NCI-H2196 (cell line): ENCODE measurements around the gene BBS1.
A peak's percentile ranks its signal among the peaks of the same experiment; 100 is the strongest.
"Not testable (repeated sequence)": the region's sequence is repeated elsewhere in the genome, so short reads cannot be mapped to it uniquely, and the experiment has no call there.

ENCODE experiments used
- DNase-seq: peaks from one replicate; lab custom pipeline; 2025; ENCODE audit not compliant: unreplicated experiment; lab: John Stamatoyannopoulos, UW

BBS1 gene

DNA sequence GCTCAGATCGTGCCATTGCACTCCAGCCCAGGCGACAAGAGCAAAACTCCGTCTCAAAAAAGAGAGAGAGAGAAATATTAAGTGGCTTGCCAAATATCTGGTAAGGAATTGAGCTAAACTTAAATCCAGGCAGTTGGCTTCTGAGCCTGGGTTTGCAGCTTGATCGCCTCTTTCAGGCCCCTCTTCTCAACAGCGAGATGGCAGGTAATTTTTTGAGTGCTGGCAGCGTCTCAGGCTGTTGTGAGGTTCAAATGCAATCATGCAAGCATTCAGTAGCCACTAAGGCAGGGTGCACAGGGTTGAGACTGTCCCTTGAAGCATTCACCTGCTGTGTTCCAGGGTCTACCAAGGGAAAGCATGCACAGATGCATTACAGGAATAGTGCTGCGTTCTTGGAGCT, 58.6 kb downstream of the BBS1 start:
- no peak for DNase-seq

DNA sequence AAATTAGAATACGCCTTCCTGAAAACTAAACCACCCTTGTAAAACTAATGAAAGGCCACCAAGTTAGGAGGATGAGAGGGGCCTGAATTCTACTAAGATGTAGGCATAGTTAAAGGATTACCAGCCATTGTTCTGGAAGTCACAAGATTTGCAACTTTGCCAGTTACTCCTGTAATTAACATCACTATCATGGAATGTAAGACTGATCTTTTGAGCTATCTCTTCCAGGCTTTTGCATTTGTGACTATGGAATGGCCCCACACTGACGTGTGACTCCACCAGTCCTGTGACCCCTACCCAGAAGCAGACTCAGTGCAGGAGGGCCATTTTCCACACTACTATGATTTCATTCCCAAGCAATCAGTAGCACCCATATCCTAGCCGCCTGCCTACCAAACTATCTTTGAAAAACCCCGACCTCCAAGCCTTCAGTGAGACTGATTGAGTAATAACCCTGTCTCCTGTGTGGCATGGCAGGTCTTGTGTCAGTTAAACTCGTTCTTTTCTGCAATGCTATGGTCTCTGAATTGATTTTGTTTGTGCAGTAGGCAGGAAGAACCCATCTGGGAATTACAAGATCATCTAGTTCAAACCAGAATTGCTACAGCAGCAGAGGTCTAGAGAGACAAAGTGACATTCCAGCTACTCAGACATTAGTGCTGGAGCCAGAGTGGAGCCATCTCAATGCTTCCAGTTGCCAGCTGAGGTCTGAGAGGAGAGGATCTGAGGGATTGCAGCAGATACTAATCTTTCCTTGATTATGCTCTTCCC, 59.8 kb downstream of the BBS1 start:
- DNase-seq, result no peak

DNA sequence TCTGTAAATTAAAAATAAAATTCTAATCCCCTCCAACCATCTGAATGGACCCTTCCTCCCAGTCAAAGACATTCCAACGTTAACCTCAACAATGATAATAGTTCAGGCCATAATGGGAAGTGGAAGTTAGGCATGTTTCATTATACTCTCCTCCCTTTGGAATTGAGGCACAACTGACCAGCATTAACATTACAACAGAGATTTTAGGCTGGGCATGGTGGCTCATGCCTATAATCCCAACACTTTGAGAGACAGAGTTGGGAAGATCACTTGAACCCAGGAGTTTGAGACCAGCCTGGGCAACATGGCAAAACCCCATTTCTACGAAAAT, 60.4 kb downstream of the BBS1 start:
- DNase-seq, result no peak

DNA sequence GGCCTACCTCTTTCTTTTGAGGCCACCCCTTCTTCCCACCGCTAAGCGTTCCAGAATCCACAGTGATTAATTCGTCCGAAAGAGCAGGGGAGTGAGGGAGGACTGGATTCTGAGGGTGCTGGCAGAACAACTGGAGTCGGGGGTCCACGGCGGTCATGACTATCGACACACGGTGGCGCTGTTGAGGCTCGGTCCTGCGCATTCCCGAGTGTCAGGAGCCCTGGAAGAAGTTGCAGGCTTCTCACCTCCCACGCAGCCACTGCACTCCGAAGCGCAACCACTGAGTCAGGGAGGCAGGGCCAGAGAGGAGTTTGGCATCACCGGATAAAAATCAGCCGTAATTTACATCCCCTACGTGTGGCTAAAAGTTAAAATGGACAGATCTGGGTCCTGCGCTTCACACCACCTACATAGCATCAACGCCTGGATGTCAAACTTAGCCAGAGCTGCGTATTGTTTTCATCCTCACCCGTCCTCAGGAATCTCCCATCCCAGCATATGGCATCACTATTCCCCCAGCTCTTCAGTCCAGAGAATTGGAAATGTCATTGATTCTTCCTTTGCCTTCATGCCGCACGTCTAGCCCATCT, 68.7 kb downstream of the BBS1 start:
- DNase-seq, result peak; percentile 54

DNA sequence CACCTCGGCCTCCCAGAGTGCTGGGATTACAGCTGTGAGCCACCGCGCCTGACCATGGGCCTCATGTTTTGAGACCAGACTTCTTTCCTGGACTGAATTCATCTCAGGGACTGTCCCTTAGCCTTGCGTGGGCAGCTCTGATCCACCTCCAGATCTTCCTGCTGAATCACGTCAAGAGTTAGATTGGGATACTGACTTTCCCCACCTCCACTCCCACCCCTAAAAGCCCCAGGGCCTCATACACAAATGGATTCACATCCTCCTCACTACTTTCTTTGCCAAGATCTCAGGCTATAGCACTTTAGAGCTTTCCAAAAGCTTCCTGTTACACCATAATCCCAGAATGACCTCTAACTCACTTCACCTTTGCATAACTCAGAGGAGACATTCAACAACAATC, 70.4 kb downstream of the BBS1 start:
- no peak for DNase-seq

DNA sequence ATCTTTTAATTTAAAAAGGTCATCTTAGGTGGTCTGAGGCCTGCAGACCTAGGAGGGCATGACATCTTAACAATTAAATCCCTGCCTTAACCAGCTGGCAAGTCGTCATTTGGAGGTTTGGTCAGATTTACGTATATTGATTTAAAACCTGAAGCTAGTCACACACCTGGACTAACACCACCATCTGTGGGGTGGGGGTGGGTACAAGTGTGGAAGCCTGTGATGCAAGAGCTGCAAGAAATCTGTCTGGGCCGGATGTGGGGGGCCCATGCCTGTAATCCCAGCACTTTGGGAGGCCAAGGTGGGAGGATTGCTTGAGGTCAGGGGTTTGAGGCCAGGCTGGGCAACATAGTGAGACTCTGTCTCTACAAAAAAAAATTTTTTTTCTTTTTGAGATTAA, 70.8 kb downstream of the BBS1 start:
- no peak for DNase-seq

DNA sequence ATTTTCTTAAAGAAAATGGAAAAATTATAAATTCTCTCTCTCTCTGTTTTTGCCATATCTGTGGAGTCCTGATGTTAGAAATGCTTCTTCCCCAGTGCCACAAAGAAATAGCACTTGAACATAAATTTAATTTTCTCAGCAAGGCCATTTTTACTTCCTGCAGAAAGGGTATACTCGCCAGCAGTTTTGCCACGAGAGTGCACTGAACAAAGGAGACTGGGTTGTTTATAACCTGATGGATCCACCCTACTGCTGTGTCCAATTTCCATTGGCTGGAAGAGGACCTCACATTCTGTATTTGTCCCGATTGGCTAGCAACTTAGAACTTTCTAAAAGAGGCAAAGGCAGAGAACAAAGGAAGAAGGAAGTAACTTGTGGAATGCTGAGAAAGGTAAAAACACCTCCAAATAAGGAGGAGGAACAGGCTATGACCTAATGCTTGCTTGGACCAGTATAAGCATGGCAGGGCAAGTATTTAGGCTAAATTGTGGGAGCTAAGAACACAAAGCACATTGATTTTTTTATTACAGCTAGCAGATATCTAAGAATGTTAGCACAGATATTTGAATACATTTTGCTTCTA, 72.2 kb downstream of the BBS1 start:
- not testable (repeated sequence) for DNase-seq
